WTC11 (cell line): Measurements from ENCODE around the gene ZNF177. TPM values are rescaled to one million over a fixed set of nuclear protein-coding genes. Genes with fewer than 3 reads are reported as not detected.

ENCODE experiments used
- ATAC-seq: fragments of 200-7000 bp; cut with Tn5 transposase; 2 replicates; pipeline ENCODE4 v1.10.0; 2021; ENCODE audit warnings: mild to moderate bottlenecking, moderate library complexity
- CTCF ChIA-PET: fragments of 300-600 bp; sonication (Branson Sonifier 250); formaldehyde crosslinking; loops from one replicate; lab custom pipeline; 2021; ENCODE audit warnings: antibody characterized with exemption; lab: Charles Lee
- POLR2A ChIA-PET: fragments of 350-600 bp; sonication (Branson Sonifier 250); formaldehyde crosslinking; loops from one replicate; lab custom pipeline; 2021; ENCODE audit warnings: antibody characterized with exemption; lab: Charles Lee
- DNase-seq: peaks from one replicate; pipeline ENCODE4 v3.0.0; 2021; ENCODE audit warnings: low spot score
- H3K27ac Mint-ChIP-seq: 2 replicates; pipeline ENCODE4 v1.8.0; 2021; ENCODE audit warnings: mixed read lengths
- H3K27me3 Mint-ChIP-seq: 2 replicates; pipeline ENCODE4 v1.8.0; 2021; ENCODE audit warnings: low read depth, mild to moderate bottlenecking, moderate library complexity, mixed read lengths
- H3K36me3 Mint-ChIP-seq: 2 replicates; pipeline ENCODE4 v1.8.0; 2021; ENCODE audit warnings: mixed read lengths
- H3K4me1 Mint-ChIP-seq: 2 replicates; pipeline ENCODE4 v1.8.0; 2022; ENCODE audit warnings: mixed read lengths
- H3K4me3 Mint-ChIP-seq: 2 replicates; pipeline ENCODE4 v1.8.0; 2021; ENCODE audit warnings: mild to moderate bottlenecking, moderate library complexity, mixed read lengths
- H3K9me3 Mint-ChIP-seq: 2 replicates; pipeline ENCODE4 v1.8.0; 2021; ENCODE audit warnings: mixed read lengths
- ATF1 ChIP-seq: sonication (generic); formaldehyde crosslinking; IDR thresholded peaks from 2 replicates; pipeline ENCODE4 v1.8.1; 2023; ENCODE audit warnings: mild to moderate bottlenecking, moderate library complexity, missing genetic modification reagents
- ELF4 ChIP-seq: sonication (generic); formaldehyde crosslinking; IDR thresholded peaks from 2 replicates; pipeline ENCODE4 v1.8.1; 2022; ENCODE audit warnings: low read depth, mild to moderate bottlenecking, moderate library complexity, missing genetic modification reagents
- GRHL2 ChIP-seq: fragments of 250-450 bp; sonication (Bioruptor Pico); IDR thresholded peaks from 2 replicates; pipeline ENCODE4 v1.8.0; 2022; ENCODE audit warnings: mild to moderate bottlenecking, moderate library complexity; ENCODE audit not compliant: insufficient replicate concordance, severe bottlenecking
- HMGA2 ChIP-seq: fragments of 250-450 bp; sonication (Bioruptor Pico); IDR thresholded peaks from 2 replicates; pipeline ENCODE4 v1.4.0; 2021; ENCODE audit warnings: mild to moderate bottlenecking, moderate library complexity
- IRF2 ChIP-seq: sonication (generic); formaldehyde crosslinking; IDR thresholded peaks from 2 replicates; pipeline ENCODE4 v1.8.0; 2022; ENCODE audit warnings: low read depth, missing genetic modification reagents, borderline replicate concordance
- JAZF1 ChIP-seq: fragments of 250-450 bp; sonication (Bioruptor Pico); IDR thresholded peaks from 2 replicates; pipeline ENCODE4 v1.9.0; 2021; ENCODE audit warnings: moderate library complexity, mild to moderate bottlenecking, inconsistent platforms
- NR1H2 ChIP-seq: sonication (generic); formaldehyde crosslinking; IDR thresholded peaks from 2 replicates; pipeline ENCODE4 v1.9.0; 2021; ENCODE audit warnings: mild to moderate bottlenecking, moderate library complexity, missing genetic modification reagents
- OVOL2 ChIP-seq: fragments of 250-450 bp; sonication (Bioruptor Pico); IDR thresholded peaks from 2 replicates; pipeline ENCODE4 v1.9.0; 2021; ENCODE audit warnings: mild to moderate bottlenecking, borderline replicate concordance
- TEAD4 ChIP-seq: sonication (generic); formaldehyde crosslinking; IDR thresholded peaks from 2 replicates; pipeline ENCODE4 v1.8.0; 2022; ENCODE audit warnings: mild to moderate bottlenecking, missing genetic modification reagents
- TP53 ChIP-seq: sonication (generic); formaldehyde crosslinking; IDR thresholded peaks from 2 replicates; pipeline ENCODE4 v1.8.1; 2023; ENCODE audit warnings: mild to moderate bottlenecking, missing genetic modification reagents
- ZNF121 ChIP-seq: sonication (generic); formaldehyde crosslinking; IDR thresholded peaks from 2 replicates; pipeline ENCODE4 v1.8.0; 2023; ENCODE audit warnings: missing genetic modification reagents
- ZNF317 ChIP-seq: sonication (generic); formaldehyde crosslinking; IDR thresholded peaks from 2 replicates; pipeline ENCODE4 v1.8.1; 2023; ENCODE audit warnings: low read depth, mild to moderate bottlenecking, moderate library complexity, missing genetic modification reagents, borderline replicate concordance
- ZNF396 ChIP-seq: fragments of 250-450 bp; sonication (Bioruptor Pico); IDR thresholded peaks from 2 replicates; pipeline ENCODE4 v1.8.0; 2021; ENCODE audit warnings: mild to moderate bottlenecking, moderate library complexity, borderline replicate concordance
- ZNF423 ChIP-seq: fragments of 250-450 bp; sonication (Bioruptor Pico); IDR thresholded peaks from 2 replicates; pipeline ENCODE4 v2.1.2; 2022; ENCODE audit warnings: mild to moderate bottlenecking, moderate library complexity
- total RNA-seq: library from RNA; stranded (reverse); gene quantifications from 3 replicates; pipeline ENCODE4 v1.2.3, GENCODE V29; 2021
- TF ChIP-seq, protein P1 (sequence below): fragments of 250-450 bp; sonication (Bioruptor Pico); conservative IDR thresholded peaks from 2 replicates; pipeline ENCODE4 v1.9.0; 2021; ENCODE audit warnings: mild to moderate bottlenecking
- TF ChIP-seq, protein P2 (sequence below): fragments of 250-450 bp; sonication (Bioruptor Pico); IDR thresholded peaks from 2 replicates; pipeline ENCODE4 v1.8.0; 2021; ENCODE audit warnings: mild to moderate bottlenecking
- TF ChIP-seq, protein P3 (sequence below): sonication (generic); formaldehyde crosslinking; conservative IDR thresholded peaks from 2 replicates; pipeline ENCODE4 v1.8.1; 2022; ENCODE audit warnings: mild to moderate bottlenecking, missing genetic modification reagents
- TF ChIP-seq, protein P4 (sequence below): fragments of 200-600 bp; IDR thresholded peaks from 2 replicates; pipeline ENCODE4 v1.8.0; 2022; ENCODE audit warnings: antibody characterized with exemption
- TF ChIP-seq, protein P5 (sequence below): sonication (generic); formaldehyde crosslinking; IDR thresholded peaks from 2 replicates; pipeline ENCODE4 v1.8.1; 2022; ENCODE audit warnings: low read depth, missing genetic modification reagents, borderline replicate concordance
- TF ChIP-seq, protein P6 (sequence below): fragments of 250-450 bp; sonication (Bioruptor Pico); IDR thresholded peaks from 2 replicates; pipeline ENCODE4 v1.9.0; 2021; ENCODE audit warnings: mild to moderate bottlenecking, borderline replicate concordance

Gene ZNF177
- total RNA-seq, 1 experiment from 2014 or later = 4.0 TPM

DNA sequence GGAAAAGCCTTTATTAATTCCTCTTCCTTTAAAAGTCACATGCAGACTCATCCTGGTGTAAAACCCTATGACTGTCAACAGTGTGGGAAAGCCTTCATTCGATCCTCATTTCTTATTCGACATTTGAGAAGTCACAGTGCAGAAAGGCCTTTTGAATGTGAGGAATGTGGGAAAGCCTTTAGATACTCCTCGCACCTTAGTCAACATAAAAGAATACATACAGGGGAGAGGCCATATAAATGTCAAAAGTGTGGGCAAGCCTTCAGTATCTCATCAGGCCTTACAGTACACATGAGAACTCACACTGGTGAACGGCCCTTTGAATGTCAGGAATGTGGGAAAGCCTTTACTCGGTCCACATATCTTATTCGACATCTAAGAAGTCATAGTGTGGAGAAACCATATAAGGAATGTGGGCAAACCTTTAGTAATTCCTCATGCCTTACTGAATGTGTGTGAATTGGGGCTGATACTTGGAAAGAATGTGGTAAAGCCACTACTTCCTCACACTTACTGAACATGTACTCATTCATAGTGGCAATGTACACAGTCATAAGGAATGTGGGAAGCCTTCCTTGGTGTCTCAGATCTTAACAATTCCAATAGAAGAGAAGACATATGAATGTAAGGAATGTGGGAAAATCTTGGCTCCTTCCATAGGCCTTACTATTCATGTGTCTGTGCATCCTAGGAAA is 20.1 kb upstream of the ZNF177 start (continued):
- TF ChIP-seq GRHL2 (CRISPR knock-in tag) (no peak), ZNF121 (CRISPR knock-in tag) (no peak)
- TF ChIP-seq, protein P1, sequence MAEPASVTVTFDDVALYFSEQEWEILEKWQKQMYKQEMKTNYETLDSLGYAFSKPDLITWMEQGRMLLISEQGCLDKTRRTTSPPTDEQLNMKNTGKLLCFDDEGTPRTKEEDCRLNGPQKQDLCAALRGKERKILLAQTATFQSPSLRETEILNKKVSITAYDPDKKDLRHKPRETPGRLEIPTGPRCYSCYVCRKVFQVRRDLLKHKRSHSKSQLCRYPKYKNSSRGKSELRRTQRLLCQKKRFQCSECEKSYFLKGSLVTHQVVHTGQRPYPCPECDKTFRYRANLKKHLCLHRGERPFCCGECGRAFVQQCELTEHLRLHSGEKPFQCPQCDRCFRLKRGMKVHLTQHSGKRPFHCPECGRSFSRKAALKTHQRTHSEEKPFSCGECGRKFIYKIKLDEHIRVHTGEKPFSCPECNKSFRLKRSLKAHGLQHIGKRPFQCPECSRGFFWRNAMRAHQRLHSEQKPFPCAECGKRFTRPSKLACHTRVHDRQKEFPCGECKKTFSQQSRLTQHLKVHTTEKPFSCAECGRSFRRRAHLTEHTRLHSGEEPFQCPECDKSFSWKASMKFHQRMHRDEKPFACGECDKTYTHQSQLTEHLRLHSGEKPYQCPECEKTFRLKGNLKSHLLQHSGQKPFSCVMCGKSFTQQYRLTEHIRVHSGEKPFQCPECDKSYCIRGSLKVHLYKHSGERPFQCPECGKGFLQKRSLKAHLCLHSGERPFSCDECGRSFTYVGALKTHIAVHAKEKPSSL = no peak
- TF ChIP-seq, protein P2, sequence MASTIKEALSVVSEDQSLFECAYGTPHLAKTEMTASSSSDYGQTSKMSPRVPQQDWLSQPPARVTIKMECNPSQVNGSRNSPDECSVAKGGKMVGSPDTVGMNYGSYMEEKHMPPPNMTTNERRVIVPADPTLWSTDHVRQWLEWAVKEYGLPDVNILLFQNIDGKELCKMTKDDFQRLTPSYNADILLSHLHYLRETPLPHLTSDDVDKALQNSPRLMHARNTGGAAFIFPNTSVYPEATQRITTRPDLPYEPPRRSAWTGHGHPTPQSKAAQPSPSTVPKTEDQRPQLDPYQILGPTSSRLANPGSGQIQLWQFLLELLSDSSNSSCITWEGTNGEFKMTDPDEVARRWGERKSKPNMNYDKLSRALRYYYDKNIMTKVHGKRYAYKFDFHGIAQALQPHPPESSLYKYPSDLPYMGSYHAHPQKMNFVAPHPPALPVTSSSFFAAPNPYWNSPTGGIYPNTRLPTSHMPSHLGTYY (CRISPR knock-in tag) = no peak
- TF ChIP-seq, all 79 proteins: peak for 0

DNA sequence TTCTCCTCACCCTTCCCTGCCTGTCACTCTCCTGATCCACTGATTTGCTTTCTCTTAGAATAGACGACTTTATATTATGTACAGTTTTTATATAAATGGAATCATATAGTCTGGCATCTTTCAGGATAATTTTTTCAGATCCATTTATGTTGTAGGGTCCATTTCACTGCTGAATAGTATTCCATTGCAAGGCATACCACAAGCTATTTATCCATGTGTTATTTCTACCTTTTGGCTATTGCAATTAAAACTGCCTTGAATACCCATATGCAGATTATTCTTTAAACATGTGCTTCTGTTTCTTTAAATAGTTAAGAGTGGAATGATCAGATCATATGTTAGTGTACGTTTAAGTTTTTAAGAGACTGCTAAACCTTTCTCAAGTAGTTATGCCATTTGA is 17.8 kb upstream of the ZNF177 start:
- CTCF ChIA-PET = no interaction called here
- H3K36me3 Mint-ChIP-seq = peaks cover 83% of the 10 kb centered on the region
- H3K27me3 Mint-ChIP-seq = peaks cover 12% of the 10 kb centered on the region; the same call in 1 of the 2 replicates
- no peak for ATAC-seq
- POLR2A ChIA-PET = no interaction called here
- TF ChIP-seq ZNF317 (CRISPR knock-in tag) (no peak), GRHL2 (CRISPR knock-in tag) (no peak), TP53 (CRISPR knock-in tag) (no peak), ZNF396 (CRISPR knock-in tag) (no peak), OVOL2 (CRISPR knock-in tag) (no peak), IRF2 (CRISPR knock-in tag) (no peak), JAZF1 (CRISPR knock-in tag) (no peak), ZNF423 (CRISPR knock-in tag) (no peak)
- TF ChIP-seq, protein P3, sequence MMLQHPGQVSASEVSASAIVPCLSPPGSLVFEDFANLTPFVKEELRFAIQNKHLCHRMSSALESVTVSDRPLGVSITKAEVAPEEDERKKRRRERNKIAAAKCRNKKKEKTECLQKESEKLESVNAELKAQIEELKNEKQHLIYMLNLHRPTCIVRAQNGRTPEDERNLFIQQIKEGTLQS (CRISPR knock-in tag) = no peak
- TF ChIP-seq, protein P4, sequence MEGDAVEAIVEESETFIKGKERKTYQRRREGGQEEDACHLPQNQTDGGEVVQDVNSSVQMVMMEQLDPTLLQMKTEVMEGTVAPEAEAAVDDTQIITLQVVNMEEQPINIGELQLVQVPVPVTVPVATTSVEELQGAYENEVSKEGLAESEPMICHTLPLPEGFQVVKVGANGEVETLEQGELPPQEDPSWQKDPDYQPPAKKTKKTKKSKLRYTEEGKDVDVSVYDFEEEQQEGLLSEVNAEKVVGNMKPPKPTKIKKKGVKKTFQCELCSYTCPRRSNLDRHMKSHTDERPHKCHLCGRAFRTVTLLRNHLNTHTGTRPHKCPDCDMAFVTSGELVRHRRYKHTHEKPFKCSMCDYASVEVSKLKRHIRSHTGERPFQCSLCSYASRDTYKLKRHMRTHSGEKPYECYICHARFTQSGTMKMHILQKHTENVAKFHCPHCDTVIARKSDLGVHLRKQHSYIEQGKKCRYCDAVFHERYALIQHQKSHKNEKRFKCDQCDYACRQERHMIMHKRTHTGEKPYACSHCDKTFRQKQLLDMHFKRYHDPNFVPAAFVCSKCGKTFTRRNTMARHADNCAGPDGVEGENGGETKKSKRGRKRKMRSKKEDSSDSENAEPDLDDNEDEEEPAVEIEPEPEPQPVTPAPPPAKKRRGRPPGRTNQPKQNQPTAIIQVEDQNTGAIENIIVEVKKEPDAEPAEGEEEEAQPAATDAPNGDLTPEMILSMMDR = no peak
- TF ChIP-seq, protein P5, sequence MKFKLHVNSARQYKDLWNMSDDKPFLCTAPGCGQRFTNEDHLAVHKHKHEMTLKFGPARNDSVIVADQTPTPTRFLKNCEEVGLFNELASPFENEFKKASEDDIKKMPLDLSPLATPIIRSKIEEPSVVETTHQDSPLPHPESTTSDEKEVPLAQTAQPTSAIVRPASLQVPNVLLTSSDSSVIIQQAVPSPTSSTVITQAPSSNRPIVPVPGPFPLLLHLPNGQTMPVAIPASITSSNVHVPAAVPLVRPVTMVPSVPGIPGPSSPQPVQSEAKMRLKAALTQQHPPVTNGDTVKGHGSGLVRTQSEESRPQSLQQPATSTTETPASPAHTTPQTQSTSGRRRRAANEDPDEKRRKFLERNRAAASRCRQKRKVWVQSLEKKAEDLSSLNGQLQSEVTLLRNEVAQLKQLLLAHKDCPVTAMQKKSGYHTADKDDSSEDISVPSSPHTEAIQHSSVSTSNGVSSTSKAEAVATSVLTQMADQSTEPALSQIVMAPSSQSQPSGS (CRISPR knock-in tag) = no peak
- H3K9me3 Mint-ChIP-seq = peaks cover 81% of the 10 kb centered on the region
- H3K4me1 Mint-ChIP-seq = no peaks in the 10 kb centered on the region
- H3K27ac Mint-ChIP-seq = no peak overlapping the region
- DNase-seq = no peak
- no peak overlapping the region for H3K4me3 Mint-ChIP-seq

DNA sequence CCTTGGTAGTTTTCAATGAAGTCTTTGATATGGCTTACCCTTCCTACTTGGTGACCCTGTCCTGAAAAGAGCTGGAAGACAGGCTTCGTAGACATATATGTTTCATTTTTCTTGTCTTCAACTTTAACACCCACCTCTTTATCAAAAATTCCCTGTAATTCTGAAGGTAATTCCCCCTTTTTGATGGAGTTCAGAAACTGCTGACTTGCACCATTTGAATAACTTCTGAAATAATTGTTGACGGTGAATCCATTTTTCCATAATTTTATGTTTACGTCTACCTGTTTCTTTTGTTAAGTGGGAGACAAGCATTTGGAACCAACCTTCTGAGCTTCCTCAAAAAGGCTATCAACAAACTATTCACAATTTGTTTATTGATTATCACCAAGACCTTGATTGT is 14.6 kb upstream of the ZNF177 start:
- peaks cover 76% of the 10 kb centered on the region for H3K36me3 Mint-ChIP-seq
- peaks cover 2% of the 10 kb centered on the region for H3K27me3 Mint-ChIP-seq
- no peak overlapping the region for H3K27ac Mint-ChIP-seq
- no peaks in the 10 kb centered on the region for H3K4me1 Mint-ChIP-seq
- POLR2A ChIA-PET = no interaction called here
- DNase-seq (no peak), ATAC-seq (no peak)
- H3K9me3 Mint-ChIP-seq = peaks cover 67% of the 10 kb centered on the region
- H3K4me3 Mint-ChIP-seq = no peak overlapping the region
- CTCF ChIA-PET = no interaction called here
- TF ChIP-seq NR1H2 (CRISPR knock-in tag) (no peak), HMGA2 (CRISPR knock-in tag) (no peak), ELF4 (no peak), TEAD4 (CRISPR knock-in tag) (no peak), OVOL2 (CRISPR knock-in tag) (no peak), ATF1 (CRISPR knock-in tag) (no peak)
- TF ChIP-seq, protein P6, sequence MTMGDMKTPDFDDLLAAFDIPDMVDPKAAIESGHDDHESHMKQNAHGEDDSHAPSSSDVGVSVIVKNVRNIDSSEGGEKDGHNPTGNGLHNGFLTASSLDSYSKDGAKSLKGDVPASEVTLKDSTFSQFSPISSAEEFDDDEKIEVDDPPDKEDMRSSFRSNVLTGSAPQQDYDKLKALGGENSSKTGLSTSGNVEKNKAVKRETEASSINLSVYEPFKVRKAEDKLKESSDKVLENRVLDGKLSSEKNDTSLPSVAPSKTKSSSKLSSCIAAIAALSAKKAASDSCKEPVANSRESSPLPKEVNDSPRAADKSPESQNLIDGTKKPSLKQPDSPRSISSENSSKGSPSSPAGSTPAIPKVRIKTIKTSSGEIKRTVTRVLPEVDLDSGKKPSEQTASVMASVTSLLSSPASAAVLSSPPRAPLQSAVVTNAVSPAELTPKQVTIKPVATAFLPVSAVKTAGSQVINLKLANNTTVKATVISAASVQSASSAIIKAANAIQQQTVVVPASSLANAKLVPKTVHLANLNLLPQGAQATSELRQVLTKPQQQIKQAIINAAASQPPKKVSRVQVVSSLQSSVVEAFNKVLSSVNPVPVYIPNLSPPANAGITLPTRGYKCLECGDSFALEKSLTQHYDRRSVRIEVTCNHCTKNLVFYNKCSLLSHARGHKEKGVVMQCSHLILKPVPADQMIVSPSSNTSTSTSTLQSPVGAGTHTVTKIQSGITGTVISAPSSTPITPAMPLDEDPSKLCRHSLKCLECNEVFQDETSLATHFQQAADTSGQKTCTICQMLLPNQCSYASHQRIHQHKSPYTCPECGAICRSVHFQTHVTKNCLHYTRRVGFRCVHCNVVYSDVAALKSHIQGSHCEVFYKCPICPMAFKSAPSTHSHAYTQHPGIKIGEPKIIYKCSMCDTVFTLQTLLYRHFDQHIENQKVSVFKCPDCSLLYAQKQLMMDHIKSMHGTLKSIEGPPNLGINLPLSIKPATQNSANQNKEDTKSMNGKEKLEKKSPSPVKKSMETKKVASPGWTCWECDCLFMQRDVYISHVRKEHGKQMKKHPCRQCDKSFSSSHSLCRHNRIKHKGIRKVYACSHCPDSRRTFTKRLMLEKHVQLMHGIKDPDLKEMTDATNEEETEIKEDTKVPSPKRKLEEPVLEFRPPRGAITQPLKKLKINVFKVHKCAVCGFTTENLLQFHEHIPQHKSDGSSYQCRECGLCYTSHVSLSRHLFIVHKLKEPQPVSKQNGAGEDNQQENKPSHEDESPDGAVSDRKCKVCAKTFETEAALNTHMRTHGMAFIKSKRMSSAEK (CRISPR knock-in tag) = no peak
- TF ChIP-seq, protein P3 (CRISPR knock-in tag) = no peak
